Activated CD8-positive, alpha-beta T cell treated with anti-CD3 and anti-CD28 coated beads for 36 hours (primary cell): ENCODE results near the gene CPEB3. TPM values are rescaled to one million over a fixed set of nuclear protein-coding genes. Genes with fewer than 3 reads are reported as not detected.

Source experiments
- ATAC-seq: fragments of 200-7000 bp; cut with Tn5 transposase; one replicate; pipeline ENCODE4 v1.10.0; 2021; ENCODE audit warnings: mild to moderate bottlenecking, moderate library complexity
- CTCF ChIA-PET: fragments of 350-600 bp; sonication (Branson Sonifier 250); formaldehyde crosslinking; loops from one replicate; lab custom pipeline; 2021; ENCODE audit warnings: antibody characterized with exemption; lab: Charles Lee
- POLR2A ChIA-PET: fragments of 350-600 bp; sonication (Branson Sonifier 250); formaldehyde crosslinking; loops from one replicate; lab custom pipeline; 2021; ENCODE audit warnings: antibody characterized with exemption; lab: Charles Lee
- DNase-seq: peaks from one replicate; pipeline ENCODE4 v3.0.0-alpha.2; 2020
- H3K27ac Mint-ChIP-seq: one replicate; pipeline ENCODE4 v1.8.0; 2021; ENCODE audit warnings: mild to moderate bottlenecking, mixed read lengths
- H3K27me3 Mint-ChIP-seq: one replicate; pipeline ENCODE4 v1.8.0; 2021; ENCODE audit warnings: mixed read lengths
- H3K36me3 Mint-ChIP-seq: one replicate; pipeline ENCODE4 v1.8.0; 2021; ENCODE audit warnings: low read depth, mixed read lengths
- H3K4me1 Mint-ChIP-seq: one replicate; pipeline ENCODE4 v1.8.0; 2021; ENCODE audit warnings: low read depth, mixed read lengths
- H3K4me3 Mint-ChIP-seq: one replicate; pipeline ENCODE4 v1.8.0; 2021; ENCODE audit warnings: mild to moderate bottlenecking, moderate library complexity, mixed read lengths
- H3K9me3 Mint-ChIP-seq: one replicate; pipeline ENCODE4 v1.8.0; 2021; ENCODE audit warnings: mixed read lengths
- intact Hi-C: fragments of 100-400 bp; cut with micrococcal nuclease; formaldehyde crosslinking; loops from one replicate; pipeline ENCODE4 v1.10.0; 2022
- total RNA-seq, 2 experiments: library from RNA; stranded (reverse); gene quantifications; one replicate each; pipeline ENCODE4 v1.2.3, GENCODE V29; 2021
- TF ChIP-seq, protein P1 (sequence below): fragments of 200-600 bp; IDR thresholded peaks from one replicate; pipeline ENCODE4 v1.8.0; 2022; ENCODE audit warnings: antibody characterized with exemption, mild to moderate bottlenecking

CPEB3 gene
- total RNA-seq, 2 experiments from 2014 or later: 1.8 to 2.2 TPM

DNA sequence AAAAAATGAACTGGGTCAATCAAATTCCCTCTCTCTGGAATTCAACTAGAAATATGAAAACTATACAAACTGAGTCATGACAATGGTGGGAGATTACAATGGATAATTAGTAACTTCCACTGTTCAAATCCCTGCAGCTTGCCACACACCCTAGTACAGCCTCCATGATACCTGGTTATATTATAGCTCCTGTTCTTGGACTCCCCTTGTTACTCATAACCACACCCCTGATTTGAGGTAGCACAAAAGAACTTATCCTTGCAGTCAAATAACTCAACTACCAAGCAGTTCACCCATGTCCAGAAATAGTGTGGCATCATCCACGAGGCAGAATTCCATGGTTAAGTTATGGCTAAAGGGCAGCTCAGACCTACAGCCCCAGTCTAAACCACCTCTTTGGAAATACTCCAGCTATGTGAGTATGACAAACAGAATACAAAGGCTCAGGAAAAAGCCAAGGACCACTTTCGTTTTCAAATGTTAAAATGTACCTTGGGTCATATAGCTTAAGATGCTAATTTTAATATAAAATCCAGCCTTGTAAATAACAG is 164.7 kb downstream of the CPEB3 start:
- ChIA-PET CTCF (no interaction called here), POLR2A (interaction anchor here (1.1 kb wide), 1 partner anchor 166 kb away, joined by 3 read pairs; no protein-coding TSS in a partner anchor)

DNA sequence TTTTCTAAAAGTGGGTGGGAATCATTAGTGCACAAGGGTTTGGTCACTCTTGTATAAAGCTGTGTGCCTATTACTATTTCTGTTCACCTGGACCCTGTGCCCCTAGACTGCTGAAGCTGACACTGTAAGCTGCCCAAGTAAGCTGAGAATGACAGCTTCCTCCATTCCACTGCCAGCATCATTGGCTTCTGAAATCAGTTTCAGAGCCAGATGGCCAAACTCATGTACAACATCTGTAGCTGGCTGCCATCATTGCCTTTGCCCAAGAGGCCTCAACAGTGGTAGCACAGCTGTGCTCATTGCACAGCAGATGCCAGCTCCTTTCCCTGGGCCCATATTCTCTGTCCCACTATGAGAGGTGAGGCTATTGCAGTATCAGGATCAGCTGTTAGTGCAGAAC is 165.7 kb downstream of the CPEB3 start:
- Mint-ChIP-seq H3K4me1 (no peaks in the 10 kb centered on the region), H3K4me3 (no peak overlapping the region), H3K27ac (no peak overlapping the region), H3K36me3 (no peaks in the 10 kb centered on the region), H3K9me3 (peaks cover 4% of the 10 kb centered on the region), H3K27me3 (no peaks in the 10 kb centered on the region)
- ChIA-PET CTCF (interaction anchor here (0.9 kb wide), 1 partner anchor 38 kb away, joined by 3 read pairs; no protein-coding TSS in a partner anchor), POLR2A (no interaction called here)
- no peak for DNase-seq
- TF ChIP-seq, protein P1, sequence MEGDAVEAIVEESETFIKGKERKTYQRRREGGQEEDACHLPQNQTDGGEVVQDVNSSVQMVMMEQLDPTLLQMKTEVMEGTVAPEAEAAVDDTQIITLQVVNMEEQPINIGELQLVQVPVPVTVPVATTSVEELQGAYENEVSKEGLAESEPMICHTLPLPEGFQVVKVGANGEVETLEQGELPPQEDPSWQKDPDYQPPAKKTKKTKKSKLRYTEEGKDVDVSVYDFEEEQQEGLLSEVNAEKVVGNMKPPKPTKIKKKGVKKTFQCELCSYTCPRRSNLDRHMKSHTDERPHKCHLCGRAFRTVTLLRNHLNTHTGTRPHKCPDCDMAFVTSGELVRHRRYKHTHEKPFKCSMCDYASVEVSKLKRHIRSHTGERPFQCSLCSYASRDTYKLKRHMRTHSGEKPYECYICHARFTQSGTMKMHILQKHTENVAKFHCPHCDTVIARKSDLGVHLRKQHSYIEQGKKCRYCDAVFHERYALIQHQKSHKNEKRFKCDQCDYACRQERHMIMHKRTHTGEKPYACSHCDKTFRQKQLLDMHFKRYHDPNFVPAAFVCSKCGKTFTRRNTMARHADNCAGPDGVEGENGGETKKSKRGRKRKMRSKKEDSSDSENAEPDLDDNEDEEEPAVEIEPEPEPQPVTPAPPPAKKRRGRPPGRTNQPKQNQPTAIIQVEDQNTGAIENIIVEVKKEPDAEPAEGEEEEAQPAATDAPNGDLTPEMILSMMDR: no peak
- intact Hi-C loops: no loop called here
- no peak for ATAC-seq

More for the DNA sequence above, 164.7 kb downstream of the CPEB3 start:
- H3K27me3 Mint-ChIP-seq: no peaks in the 10 kb centered on the region
- DNase-seq: no peak
- intact Hi-C loops: no loop called here
- H3K4me3 Mint-ChIP-seq: no peak overlapping the region
- H3K4me1 Mint-ChIP-seq: no peaks in the 10 kb centered on the region
- H3K9me3 Mint-ChIP-seq: peaks cover 4% of the 10 kb centered on the region
- ATAC-seq: no peak
- no peaks in the 10 kb centered on the region for H3K36me3 Mint-ChIP-seq
- TF ChIP-seq, protein P1: no peak
- no peak overlapping the region for H3K27ac Mint-ChIP-seq

DNA sequence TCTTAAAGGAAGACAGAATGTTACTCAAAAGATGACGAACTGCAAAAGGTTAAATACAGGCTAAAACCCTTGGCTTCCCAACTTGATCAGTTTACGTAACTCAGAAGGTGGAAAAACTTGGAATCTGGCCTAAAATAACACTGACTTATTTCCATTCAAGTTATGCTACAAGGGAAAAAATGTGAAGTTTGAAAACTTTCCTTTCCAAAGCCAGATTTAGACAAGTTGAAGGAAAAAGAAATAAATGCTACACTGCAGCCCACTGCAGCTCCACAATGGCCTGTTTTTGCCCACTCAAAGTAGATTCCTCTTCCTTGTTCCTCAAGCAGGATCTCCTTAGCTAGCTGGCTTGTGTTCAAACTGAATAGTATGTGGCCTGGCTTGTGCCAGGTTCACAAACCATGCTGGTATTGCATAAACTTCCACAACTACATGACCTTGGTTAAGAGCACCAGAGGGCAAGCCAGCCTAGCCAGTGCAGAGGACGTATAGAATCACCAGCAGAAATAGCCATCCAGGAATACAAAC is 166.2 kb downstream of the CPEB3 start:
- ChIA-PET POLR2A (no interaction called here), CTCF (interaction anchor here (0.9 kb wide), 1 partner anchor 37 kb away, joined by 3 read pairs; no protein-coding TSS in a partner anchor)
- no peak overlapping the region for H3K27ac Mint-ChIP-seq
- peaks cover 4% of the 10 kb centered on the region for H3K9me3 Mint-ChIP-seq
- no peak overlapping the region for H3K4me3 Mint-ChIP-seq
- H3K27me3 Mint-ChIP-seq: no peaks in the 10 kb centered on the region
- TF ChIP-seq, protein P1: no peak
- no peaks in the 10 kb centered on the region for H3K36me3 Mint-ChIP-seq
- DNase-seq (no peak), ATAC-seq (no peak)
- intact Hi-C loops: no loop called here
- H3K4me1 Mint-ChIP-seq: no peaks in the 10 kb centered on the region

DNA sequence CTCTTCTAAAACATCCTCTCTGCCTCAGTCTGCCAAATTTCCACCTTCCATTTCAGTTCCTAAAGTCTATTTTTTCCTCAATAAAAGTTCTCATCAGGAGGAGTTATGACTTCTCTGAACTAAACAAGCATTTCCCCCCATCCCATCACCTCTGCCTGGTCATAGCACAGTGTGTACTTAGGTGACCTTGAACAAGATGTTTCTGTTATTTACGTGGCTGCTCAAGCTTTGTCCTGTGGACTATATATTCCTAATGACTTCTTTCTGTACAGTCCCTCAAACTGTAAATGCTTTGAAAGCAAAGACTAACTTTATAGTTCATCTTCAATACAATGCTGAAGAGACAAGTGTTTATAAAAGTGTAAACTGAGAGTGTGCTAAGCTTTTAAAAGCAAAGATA is 166.9 kb downstream of the CPEB3 start:
- POLR2A ChIA-PET: no interaction called here
- peaks cover 2% of the 10 kb centered on the region for H3K36me3 Mint-ChIP-seq
- H3K4me3 Mint-ChIP-seq: no peak overlapping the region
- H3K4me1 Mint-ChIP-seq: no peaks in the 10 kb centered on the region
- H3K27ac Mint-ChIP-seq: no peak overlapping the region
- no peaks in the 10 kb centered on the region for H3K27me3 Mint-ChIP-seq
- intact Hi-C loops: no loop called here
- DNase-seq: no peak
- no peak for ATAC-seq
- H3K9me3 Mint-ChIP-seq: peaks cover 3% of the 10 kb centered on the region
- TF ChIP-seq, protein P1: no peak
- CTCF ChIA-PET: no interaction called here

DNA sequence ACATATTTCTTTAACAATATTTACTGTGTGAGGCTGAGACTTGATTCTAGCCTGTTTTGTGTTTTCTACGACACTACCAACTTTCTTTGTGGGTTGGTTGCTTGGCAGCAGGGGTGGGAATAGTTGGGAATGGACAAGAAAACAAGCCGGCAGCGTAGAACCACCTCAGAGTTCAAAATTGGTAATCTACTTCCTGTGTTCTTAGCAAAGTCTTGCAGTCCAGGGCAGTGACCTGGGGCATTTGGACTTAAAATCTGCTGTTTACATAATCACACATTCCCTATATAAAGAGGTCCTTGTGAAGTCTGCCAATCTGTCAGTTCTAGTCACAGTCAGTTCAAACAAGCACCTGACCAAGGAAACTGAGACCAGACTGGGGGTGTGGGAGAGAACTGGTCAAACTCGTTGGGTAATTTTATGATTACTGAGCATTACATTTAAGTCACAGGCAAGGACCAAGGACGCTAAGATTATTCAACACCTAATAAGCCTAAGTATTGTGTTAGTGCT is 167.9 kb downstream of the CPEB3 start:
- TF ChIP-seq, protein P1: no peak
- no peaks in the 10 kb centered on the region for H3K4me1 Mint-ChIP-seq
- H3K4me3 Mint-ChIP-seq: no peak overlapping the region
- POLR2A ChIA-PET: no interaction called here
- H3K27me3 Mint-ChIP-seq: no peaks in the 10 kb centered on the region
- peaks cover 2% of the 10 kb centered on the region for H3K36me3 Mint-ChIP-seq
- no peaks in the 10 kb centered on the region for H3K9me3 Mint-ChIP-seq
- no peak for ATAC-seq
- H3K27ac Mint-ChIP-seq: no peak overlapping the region
- intact Hi-C loops: no loop called here
- CTCF ChIA-PET: no interaction called here
- no peak for DNase-seq
